BE2C (cell line): ENCODE data around the gene PROSER3.

Experiments
- DNase-seq: peaks from one replicate; pipeline ENCODE4 v3.0.0-alpha.2; 2020
- H3K27me3 ChIP-seq: fragments of 250-450 bp; sonication (Bioruptor Pico); 2 replicates; pipeline ENCODE4 v1.5.1; 2020; ENCODE audit warnings: mild to moderate bottlenecking
- H3K36me3 ChIP-seq: fragments of 250-450 bp; sonication (Bioruptor Pico); 2 replicates; pipeline ENCODE4 v1.5.1; 2020; ENCODE audit warnings: mild to moderate bottlenecking
- H3K4me1 ChIP-seq: fragments of 250-450 bp; sonication (Bioruptor Pico); 2 replicates; pipeline ENCODE4 v1.5.1; 2020
- H3K4me3 ChIP-seq: 2 replicates; pipeline ENCODE4 v1.5.1; 2011; ENCODE audit warnings: low read depth, low read length
- H3K9me3 ChIP-seq: fragments of 250-450 bp; sonication (Bioruptor Pico); 2 replicates; pipeline ENCODE4 v1.5.1; 2020
- CTCF ChIP-seq: IDR thresholded peaks from 2 replicates; pipeline ENCODE4 v1.5.1; 2012; ENCODE audit warnings: mild to moderate bottlenecking, low read depth, low read length

The PROSER3 gene

DNA sequence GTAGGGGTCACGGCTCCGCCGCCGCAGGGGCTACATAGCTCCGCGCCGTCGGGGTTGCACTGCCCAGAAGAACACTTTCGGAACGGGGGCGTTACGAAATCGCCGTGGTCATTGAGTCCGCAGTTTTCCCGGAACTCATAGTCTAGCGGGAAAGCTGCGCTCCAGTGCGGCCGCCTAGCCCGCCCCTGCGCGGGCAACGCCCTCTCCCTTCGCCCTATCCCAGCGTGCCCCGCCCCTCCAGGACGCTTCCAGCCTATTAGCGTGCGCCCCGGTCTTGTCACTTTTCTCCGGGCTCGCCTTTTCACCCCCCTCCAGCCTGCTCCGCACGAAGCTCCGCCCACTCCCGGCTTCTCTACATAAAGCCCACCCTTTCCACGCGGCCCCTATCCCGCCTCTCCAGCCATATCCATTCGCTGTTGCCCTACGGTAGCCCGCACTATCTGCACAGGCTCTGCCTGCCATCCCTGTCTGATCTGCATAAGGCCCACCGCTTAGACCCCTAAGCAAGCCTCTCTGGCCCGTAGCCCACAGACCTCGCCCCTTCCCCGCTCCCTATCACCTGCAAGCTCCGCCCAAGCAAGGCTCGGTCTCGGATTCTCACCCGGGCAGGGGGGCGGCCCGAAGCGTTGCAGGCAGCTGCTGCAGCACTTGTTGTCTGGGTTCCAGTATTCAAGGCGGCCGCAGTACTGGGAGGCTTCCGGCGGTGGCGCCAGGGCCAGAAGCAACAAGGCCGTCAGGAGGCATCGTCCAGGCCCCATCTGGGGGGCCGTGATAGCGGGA is 17.4 kb upstream of the PROSER3 start:
- H3K27me3 ChIP-seq: no peaks in the 10 kb centered on the region
- no peaks in the 10 kb centered on the region for H3K9me3 ChIP-seq
- H3K36me3 ChIP-seq: peaks cover 25% of the 10 kb centered on the region
- peaks cover 3% of the 10 kb centered on the region; the same call in 1 of the 2 replicates for H3K4me1 ChIP-seq
- TF ChIP-seq CTCF: no peak
- H3K4me3 ChIP-seq: peak overlapping the region; percentile 80
- peak; percentile 99 for DNase-seq

- H3K4me3 ChIP-seq: peak overlapping the region; percentile 80
- peaks cover 3% of the 10 kb centered on the region; the same call in 1 of the 2 replicates for H3K4me1 ChIP-seq
These were observed 16.8 kb upstream of the PROSER3 start for GRCh38 chr19:35741203-35741515.

DNA sequence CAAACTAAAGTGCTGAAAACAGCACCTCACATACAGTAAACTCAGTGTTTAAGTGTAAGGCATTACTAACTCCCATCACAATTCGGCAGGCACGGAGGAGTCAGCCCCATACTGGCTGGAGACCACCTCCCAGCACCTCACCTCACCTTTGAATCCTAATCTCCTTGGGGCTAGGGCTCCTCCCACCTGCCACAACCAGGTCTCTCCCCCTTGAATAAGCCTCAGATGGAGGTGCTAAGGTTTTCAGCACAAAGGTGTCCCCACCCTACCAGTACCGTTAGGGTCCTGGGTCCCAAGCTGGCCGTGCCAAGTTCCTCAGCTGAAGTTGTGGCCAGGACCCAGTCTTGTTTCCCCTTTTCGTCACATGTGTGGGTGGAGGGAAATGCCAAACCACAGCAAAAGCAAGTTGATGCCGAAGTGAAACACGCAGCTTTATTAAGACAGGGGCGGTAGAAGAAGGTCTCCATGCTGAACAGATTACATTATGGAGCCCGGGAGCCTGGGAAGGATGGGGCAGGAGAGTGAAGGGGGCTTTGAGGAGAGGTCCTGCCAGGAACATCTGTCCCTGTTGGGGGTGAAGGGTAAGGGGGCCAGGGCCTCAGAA is 15.8 kb upstream of the PROSER3 start, which contains the start of gene IGFLR1:
Gene IGFLR1, minus strand, starts transcription at position 332 of the 604 bp plus-strand sequence. CDS start 1,272 bp downstream, outside the sequence.
- no peaks in the 10 kb centered on the region for H3K27me3 ChIP-seq
- H3K4me3 ChIP-seq: peak within 1 kb of the TSS; percentile 80
- peaks cover 13% of the 10 kb centered on the region for H3K36me3 ChIP-seq
- H3K9me3 ChIP-seq: no peaks in the 10 kb centered on the region
- DNase-seq: no peak
- peaks cover 3% of the 10 kb centered on the region; the same call in 1 of the 2 replicates for H3K4me1 ChIP-seq
- TF ChIP-seq CTCF: no peak

More at GRCh38 chr19:35741203-35741515, 16.8 kb upstream of the PROSER3 start:
- no peak for DNase-seq
- Histone ChIP-seq H3K36me3 (peaks cover 21% of the 10 kb centered on the region), H3K27me3 (no peaks in the 10 kb centered on the region), H3K9me3 (no peaks in the 10 kb centered on the region)
- peak; percentile 39 for TF ChIP-seq CTCF

DNA sequence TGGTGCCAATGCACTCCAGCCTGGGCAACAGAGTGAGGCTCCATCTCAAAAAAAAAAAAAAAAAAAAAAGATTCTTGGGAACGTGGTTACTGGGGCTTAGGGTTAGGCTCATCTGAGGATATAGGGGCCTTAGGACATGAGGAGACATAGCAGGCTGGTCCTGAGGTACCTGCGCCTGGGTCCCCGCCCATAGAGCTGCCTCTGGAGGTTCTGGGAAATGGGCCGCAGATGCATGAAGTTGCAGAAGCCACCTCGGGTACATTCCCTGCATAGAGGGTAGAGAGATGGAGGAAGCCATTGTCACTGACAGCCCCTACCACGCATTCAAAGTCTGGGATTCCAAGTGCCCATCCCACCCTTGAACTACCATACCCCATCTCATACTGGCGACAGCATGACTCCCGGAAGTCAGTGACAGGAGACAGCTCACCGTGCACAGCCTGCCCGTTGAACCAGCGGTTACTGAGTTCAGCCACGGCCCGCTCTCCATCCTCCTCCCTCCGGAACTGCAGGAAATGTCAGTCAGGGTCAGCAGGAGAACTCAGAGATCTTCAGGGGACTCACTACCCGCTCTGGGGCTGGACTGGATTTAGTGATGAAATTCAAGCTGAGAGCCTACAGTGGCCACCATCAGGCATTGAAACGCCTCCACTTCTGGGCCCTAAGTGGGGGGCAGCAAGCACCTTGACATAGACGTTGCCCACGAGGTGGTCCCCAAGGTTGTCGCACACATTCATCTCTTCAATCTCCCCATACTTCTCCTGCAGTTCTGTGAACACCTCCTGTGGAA is 14.1 kb upstream of the PROSER3 start:
- H3K4me3 ChIP-seq: peak overlapping the region; percentile 75; the same call in 1 of the 2 replicates
- TF ChIP-seq CTCF: no peak

DNA sequence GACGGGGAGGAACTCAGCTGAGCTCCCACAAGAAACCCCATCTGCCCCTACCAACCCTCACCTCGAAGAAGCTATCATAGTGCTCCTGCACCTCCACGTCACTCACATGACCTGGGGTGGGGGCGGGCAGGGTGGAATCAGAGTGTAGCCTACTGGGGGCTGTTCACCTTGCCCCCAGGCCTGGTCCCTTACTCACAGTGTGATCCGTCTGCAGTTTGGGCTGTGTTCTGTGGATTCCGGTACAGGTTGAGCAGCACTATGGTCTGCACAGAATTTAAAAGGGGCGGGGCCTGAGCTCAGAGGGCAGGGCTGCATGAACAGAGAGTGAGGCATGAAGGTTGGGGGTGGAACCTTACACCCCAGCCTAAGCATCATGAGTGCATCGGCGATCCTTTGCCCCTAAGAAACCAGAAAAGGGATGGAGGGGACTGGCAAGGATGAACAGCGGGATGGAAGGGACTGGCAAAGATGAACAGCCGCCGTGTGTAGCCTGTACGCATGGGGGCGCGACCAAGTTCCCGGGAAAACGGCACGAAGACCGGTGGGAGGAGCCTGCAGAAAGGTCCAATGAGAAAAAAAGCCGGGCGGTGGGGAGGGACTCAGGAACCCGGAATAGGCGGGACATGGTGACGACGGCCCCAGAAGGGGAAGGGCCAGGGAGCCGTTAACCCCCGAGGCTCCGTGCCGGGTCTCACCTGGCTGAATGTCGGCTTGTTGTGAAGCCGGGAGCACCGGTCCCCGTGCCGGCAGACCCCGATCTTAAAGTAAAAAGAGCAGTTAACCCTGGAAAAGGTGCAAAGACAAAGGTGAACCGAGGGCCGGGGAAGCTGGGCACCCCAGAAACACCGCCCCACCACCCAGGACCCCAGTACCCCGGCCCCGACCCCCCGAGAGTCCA is 13.3 kb upstream of the PROSER3 start:
- peak; percentile 54 for TF ChIP-seq CTCF
- Histone ChIP-seq H3K4me1 (peaks cover 6% of the 10 kb centered on the region; the same call in 1 of the 2 replicates), H3K4me3 (peak overlapping the region; percentile 75), H3K9me3 (no peaks in the 10 kb centered on the region), H3K36me3 (no peaks in the 10 kb centered on the region), H3K27me3 (no peaks in the 10 kb centered on the region)
- peak; percentile 98 for DNase-seq

More for the DNA sequence above, 14.1 kb upstream of the PROSER3 start:
- Histone ChIP-seq H3K9me3 (no peaks in the 10 kb centered on the region), H3K4me1 (peaks cover 3% of the 10 kb centered on the region; the same call in 1 of the 2 replicates), H3K36me3 (no peaks in the 10 kb centered on the region), H3K27me3 (no peaks in the 10 kb centered on the region)
- DNase-seq: no peak
